ENCODE results near the gene CSF1.
"Not testable (repeated sequence)": the region's sequence is repeated elsewhere in the genome, so short reads cannot be mapped to it uniquely, and the experiment has no call there.

CSF1 gene

DNA sequence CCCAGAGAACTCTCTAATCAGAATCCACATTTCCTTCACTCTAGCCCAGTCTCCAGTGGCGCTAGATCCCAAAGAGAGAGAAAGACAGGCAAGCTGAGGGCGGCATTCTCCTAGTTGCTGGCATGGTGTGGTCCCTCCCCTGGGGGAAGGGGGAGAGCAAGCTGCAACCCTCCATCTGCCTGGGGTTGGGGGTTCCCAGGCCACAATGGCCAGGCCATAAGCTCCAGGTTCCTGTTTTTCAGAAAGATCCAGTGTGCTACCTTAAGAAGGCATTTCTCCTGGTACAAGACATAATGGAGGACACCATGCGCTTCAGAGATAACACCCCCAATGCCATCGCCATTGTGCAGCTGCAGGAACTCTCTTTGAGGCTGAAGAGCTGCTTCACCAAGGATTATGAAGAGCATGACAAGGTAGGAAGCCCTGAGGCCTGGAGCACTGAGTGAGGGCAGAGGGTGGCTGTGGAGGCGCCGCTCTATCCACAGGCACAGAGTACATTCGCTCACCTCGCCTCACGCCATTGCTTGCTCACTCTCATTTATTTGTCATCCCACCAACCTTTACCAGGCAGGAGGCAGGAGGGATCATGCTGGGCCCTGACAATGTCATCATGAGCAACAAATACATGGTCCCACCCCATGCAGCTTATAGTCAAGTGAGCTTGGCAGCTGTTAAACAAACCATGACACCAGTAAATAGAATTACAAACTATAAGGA, 6.6 kb downstream of the CSF1 start:
- no peaks in the 10 kb centered on the region for H3K9me3 ChIP-seq (ENCODE audit: control insufficient read depth, low read depth, low read length)
- peaks cover 11% of the 10 kb centered on the region for H3K36me3 ChIP-seq (ENCODE audit: control insufficient read depth, low read depth, low read length)
- peaks cover 9% of the 10 kb centered on the region for H3K4me1 ChIP-seq (ENCODE audit: control insufficient read depth, low read depth, low read length)
- H3K27ac ChIP-seq (ENCODE audit: low read length) = no peak overlapping the region
- no peak overlapping the region for H3K9ac ChIP-seq (ENCODE audit: low read length)
- H3K4me3 ChIP-seq (ENCODE audit: low read length) = no peak overlapping the region
- H3K27me3 ChIP-seq (ENCODE audit: control insufficient read depth, insufficient read depth, low read length) = peaks cover 4% of the 10 kb centered on the region

- Histone ChIP-seq H3K9me3 (ENCODE audit: control insufficient read depth, low read depth, low read length) (no peaks in the 10 kb centered on the region), H3K9ac (ENCODE audit: low read length) (no peak overlapping the region), H3K27ac (ENCODE audit: low read length) (no peak overlapping the region), H3K36me3 (ENCODE audit: control insufficient read depth, low read depth, low read length) (peaks cover 11% of the 10 kb centered on the region), H3K27me3 (ENCODE audit: control insufficient read depth, insufficient read depth, low read length) (no peaks in the 10 kb centered on the region), H3K4me3 (ENCODE audit: low read length) (no peak overlapping the region), H3K4me1 (ENCODE audit: control insufficient read depth, low read depth, low read length) (peaks cover 3% of the 10 kb centered on the region)
Measured at GRCh38 chr1:109917768-109918606, 7.3 kb downstream of the CSF1 start.

DNA sequence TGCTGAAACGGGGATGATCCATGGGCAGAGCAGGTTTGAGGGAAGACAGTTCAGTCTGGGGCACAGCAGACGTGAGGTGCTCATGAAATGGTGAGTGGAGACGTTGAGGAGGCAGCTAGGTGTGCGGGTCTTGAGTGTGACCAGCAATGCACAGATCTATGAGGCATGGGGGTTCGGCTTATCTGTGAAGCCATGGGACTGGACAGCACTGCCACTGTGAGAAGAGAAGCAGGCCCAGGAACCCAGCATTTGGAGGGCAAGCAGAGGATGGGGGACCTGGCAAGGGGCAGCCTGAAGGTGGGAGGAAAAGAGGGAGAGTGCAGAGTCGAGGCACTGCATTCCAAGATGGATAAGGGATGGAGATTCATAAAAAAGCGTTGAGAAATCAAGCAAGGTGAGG, 8.0 kb downstream of the CSF1 start:
- Histone ChIP-seq H3K36me3 (ENCODE audit: control insufficient read depth, low read depth, low read length) (peaks cover 11% of the 10 kb centered on the region), H3K4me3 (ENCODE audit: low read length) (no peak overlapping the region), H3K9me3 (ENCODE audit: control insufficient read depth, low read depth, low read length) (no peaks in the 10 kb centered on the region), H3K27ac (ENCODE audit: low read length) (no peak overlapping the region), H3K4me1 (ENCODE audit: control insufficient read depth, low read depth, low read length) (no peaks in the 10 kb centered on the region), H3K9ac (ENCODE audit: low read length) (no peak overlapping the region), H3K27me3 (ENCODE audit: control insufficient read depth, insufficient read depth, low read length) (no peaks in the 10 kb centered on the region)

GRCh38 chr1:109919303-109919702, 8.7 kb downstream of the CSF1 start:
- Histone ChIP-seq H3K27ac (ENCODE audit: low read length) (no peak overlapping the region), H3K36me3 (ENCODE audit: control insufficient read depth, low read depth, low read length) (peaks cover 11% of the 10 kb centered on the region)

GRCh38 chr1:109920391-109920790, 9.7 kb downstream of the CSF1 start:
- not testable (repeated sequence) for H3K4me3 ChIP-seq (ENCODE audit: low read length); H3K4me1 ChIP-seq (ENCODE audit: control insufficient read depth, low read depth, low read length); H3K9ac ChIP-seq (ENCODE audit: low read length); H3K27me3 ChIP-seq (ENCODE audit: control insufficient read depth, insufficient read depth, low read length); H3K9me3 ChIP-seq (ENCODE audit: control insufficient read depth, low read depth, low read length); H3K27ac ChIP-seq (ENCODE audit: low read length)
- peaks cover 11% of the 10 kb centered on the region for H3K36me3 ChIP-seq (ENCODE audit: control insufficient read depth, low read depth, low read length)

More at GRCh38 chr1:109919303-109919702, 8.7 kb downstream of the CSF1 start:
- H3K27me3 ChIP-seq (ENCODE audit: control insufficient read depth, insufficient read depth, low read length) = no peaks in the 10 kb centered on the region
- H3K9me3 ChIP-seq (ENCODE audit: control insufficient read depth, low read depth, low read length) = no peaks in the 10 kb centered on the region
- H3K4me1 ChIP-seq (ENCODE audit: control insufficient read depth, low read depth, low read length) = no peaks in the 10 kb centered on the region
- H3K4me3 ChIP-seq (ENCODE audit: low read length) = no peak overlapping the region
- H3K9ac ChIP-seq (ENCODE audit: low read length) = no peak overlapping the region

DNA sequence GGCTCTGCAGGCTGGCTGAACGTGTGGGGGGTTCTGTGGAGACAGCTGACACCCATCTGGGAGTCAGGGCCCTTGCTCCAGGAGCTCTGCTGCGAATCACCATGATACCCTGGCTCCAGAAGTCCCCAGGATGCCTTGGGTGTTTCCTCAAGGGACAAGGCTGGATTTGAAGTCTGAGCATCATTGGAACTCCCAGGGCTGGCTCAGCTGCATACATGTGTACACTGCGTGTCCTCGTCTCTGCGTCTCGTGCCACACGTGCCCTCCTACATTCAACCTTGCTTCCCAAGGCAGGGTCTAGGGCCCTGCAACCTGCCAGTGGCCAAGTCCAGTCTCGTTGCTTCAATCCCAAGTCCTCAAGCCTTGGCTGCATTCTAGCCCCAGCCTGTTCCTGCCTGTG, 11.7 kb downstream of the CSF1 start:
- Histone ChIP-seq H3K4me1 (ENCODE audit: control insufficient read depth, low read depth, low read length) (no peaks in the 10 kb centered on the region), H3K36me3 (ENCODE audit: control insufficient read depth, low read depth, low read length) (peaks cover 11% of the 10 kb centered on the region), H3K4me3 (ENCODE audit: low read length) (no peak overlapping the region)

DNA sequence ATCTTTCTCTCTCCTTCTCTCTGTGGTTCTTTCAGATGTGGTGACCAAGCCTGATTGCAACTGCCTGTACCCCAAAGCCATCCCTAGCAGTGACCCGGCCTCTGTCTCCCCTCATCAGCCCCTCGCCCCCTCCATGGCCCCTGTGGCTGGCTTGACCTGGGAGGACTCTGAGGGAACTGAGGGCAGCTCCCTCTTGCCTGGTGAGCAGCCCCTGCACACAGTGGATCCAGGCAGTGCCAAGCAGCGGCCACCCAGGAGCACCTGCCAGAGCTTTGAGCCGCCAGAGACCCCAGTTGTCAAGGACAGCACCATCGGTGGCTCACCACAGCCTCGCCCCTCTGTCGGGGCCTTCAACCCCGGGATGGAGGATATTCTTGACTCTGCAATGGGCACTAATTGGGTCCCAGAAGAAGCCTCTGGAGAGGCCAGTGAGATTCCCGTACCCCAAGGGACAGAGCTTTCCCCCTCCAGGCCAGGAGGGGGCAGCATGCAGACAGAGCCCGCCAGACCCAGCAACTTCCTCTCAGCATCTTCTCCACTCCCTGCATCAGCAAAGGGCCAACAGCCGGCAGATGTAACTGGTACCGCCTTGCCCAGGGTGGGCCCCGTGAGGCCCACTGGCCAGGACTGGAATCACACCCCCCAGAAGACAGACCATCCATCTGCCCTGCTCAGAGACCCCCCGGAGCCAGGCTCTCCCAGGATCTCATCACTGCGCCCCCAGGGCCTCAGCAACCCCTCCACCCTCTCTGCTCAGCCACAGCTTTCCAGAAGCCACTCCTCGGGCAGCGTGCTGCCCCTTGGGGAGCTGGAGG, 12.7 kb downstream of the CSF1 start:
- Histone ChIP-seq H3K27me3 (ENCODE audit: control insufficient read depth, insufficient read depth, low read length) (no peaks in the 10 kb centered on the region), H3K27ac (ENCODE audit: low read length) (no peak overlapping the region), H3K36me3 (ENCODE audit: control insufficient read depth, low read depth, low read length) (peaks cover 11% of the 10 kb centered on the region), H3K9me3 (ENCODE audit: control insufficient read depth, low read depth, low read length) (no peaks in the 10 kb centered on the region), H3K4me3 (ENCODE audit: low read length) (no peak overlapping the region), H3K9ac (ENCODE audit: low read length) (no peak overlapping the region), H3K4me1 (ENCODE audit: control insufficient read depth, low read depth, low read length) (no peaks in the 10 kb centered on the region)

More for the DNA sequence above, 11.7 kb downstream of the CSF1 start:
- H3K27me3 ChIP-seq (ENCODE audit: control insufficient read depth, insufficient read depth, low read length) = no peaks in the 10 kb centered on the region
- H3K9me3 ChIP-seq (ENCODE audit: control insufficient read depth, low read depth, low read length) = no peaks in the 10 kb centered on the region
- H3K27ac ChIP-seq (ENCODE audit: low read length) = no peak overlapping the region
- H3K9ac ChIP-seq (ENCODE audit: low read length) = no peak overlapping the region

DNA sequence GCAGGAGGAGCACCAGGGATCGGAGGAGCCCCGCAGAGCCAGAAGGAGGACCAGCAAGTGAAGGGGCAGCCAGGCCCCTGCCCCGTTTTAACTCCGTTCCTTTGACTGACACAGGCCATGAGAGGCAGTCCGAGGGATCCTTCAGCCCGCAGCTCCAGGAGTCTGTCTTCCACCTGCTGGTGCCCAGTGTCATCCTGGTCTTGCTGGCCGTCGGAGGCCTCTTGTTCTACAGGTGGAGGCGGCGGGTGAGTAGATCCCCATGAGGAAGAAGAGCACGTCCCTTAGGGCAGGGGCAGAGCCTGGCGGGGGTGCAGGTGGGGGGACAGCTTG, 13.3 kb downstream of the CSF1 start:
- no peak overlapping the region for H3K4me3 ChIP-seq (ENCODE audit: low read length)
- no peaks in the 10 kb centered on the region for H3K4me1 ChIP-seq (ENCODE audit: control insufficient read depth, low read depth, low read length)
- no peak overlapping the region for H3K27ac ChIP-seq (ENCODE audit: low read length)
- H3K27me3 ChIP-seq (ENCODE audit: control insufficient read depth, insufficient read depth, low read length) = no peaks in the 10 kb centered on the region
- no peak overlapping the region for H3K9ac ChIP-seq (ENCODE audit: low read length)
- peaks cover 10% of the 10 kb centered on the region for H3K36me3 ChIP-seq (ENCODE audit: control insufficient read depth, low read depth, low read length)
- H3K9me3 ChIP-seq (ENCODE audit: control insufficient read depth, low read depth, low read length) = no peaks in the 10 kb centered on the region

DNA sequence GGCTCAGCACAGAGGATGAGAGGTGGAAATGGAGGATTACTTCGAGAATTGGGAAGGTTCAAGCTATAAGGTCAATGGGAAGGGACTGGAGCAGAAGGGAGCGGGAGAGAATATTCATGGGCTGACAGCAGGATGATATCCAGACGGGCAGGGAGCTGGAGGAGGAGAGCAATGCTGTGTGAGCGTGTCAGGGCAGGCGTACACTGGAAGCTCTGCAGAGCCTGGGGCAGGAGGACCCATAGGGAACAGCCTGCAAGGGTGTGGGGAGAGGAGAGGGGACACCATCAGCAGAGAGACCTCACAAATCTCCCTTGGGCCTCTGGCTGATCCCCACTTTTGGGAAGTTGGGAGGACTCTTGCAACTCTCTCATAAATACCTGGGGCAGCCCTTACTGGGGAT, 13.7 kb downstream of the CSF1 start:
- no peak overlapping the region for H3K4me3 ChIP-seq (ENCODE audit: low read length)
- H3K27me3 ChIP-seq (ENCODE audit: control insufficient read depth, insufficient read depth, low read length) = no peaks in the 10 kb centered on the region
- H3K36me3 ChIP-seq (ENCODE audit: control insufficient read depth, low read depth, low read length) = peaks cover 7% of the 10 kb centered on the region
- H3K27ac ChIP-seq (ENCODE audit: low read length) = no peak overlapping the region
- H3K9me3 ChIP-seq (ENCODE audit: control insufficient read depth, low read depth, low read length) = no peaks in the 10 kb centered on the region
- H3K4me1 ChIP-seq (ENCODE audit: control insufficient read depth, low read depth, low read length) = no peaks in the 10 kb centered on the region
- H3K9ac ChIP-seq (ENCODE audit: low read length) = no peak overlapping the region

GRCh38 chr1:109925159-109925990, 14.7 kb downstream of the CSF1 start:
- no peaks in the 10 kb centered on the region for H3K27me3 ChIP-seq (ENCODE audit: control insufficient read depth, insufficient read depth, low read length)
- no peak overlapping the region for H3K4me3 ChIP-seq (ENCODE audit: low read length)
- no peak overlapping the region for H3K27ac ChIP-seq (ENCODE audit: low read length)
- no peak overlapping the region for H3K9ac ChIP-seq (ENCODE audit: low read length)
- no peaks in the 10 kb centered on the region for H3K4me1 ChIP-seq (ENCODE audit: control insufficient read depth, low read depth, low read length)
- H3K36me3 ChIP-seq (ENCODE audit: control insufficient read depth, low read depth, low read length) = peaks cover 7% of the 10 kb centered on the region
- no peaks in the 10 kb centered on the region for H3K9me3 ChIP-seq (ENCODE audit: control insufficient read depth, low read depth, low read length)

Measured in iPS-18a (cell line).